ENCODE results near the gene EPHA6.

Gene EPHA6
- total RNA-seq: 0.09 to 0.54 (median 0.33) reads per million in 4 experiments

DNA sequence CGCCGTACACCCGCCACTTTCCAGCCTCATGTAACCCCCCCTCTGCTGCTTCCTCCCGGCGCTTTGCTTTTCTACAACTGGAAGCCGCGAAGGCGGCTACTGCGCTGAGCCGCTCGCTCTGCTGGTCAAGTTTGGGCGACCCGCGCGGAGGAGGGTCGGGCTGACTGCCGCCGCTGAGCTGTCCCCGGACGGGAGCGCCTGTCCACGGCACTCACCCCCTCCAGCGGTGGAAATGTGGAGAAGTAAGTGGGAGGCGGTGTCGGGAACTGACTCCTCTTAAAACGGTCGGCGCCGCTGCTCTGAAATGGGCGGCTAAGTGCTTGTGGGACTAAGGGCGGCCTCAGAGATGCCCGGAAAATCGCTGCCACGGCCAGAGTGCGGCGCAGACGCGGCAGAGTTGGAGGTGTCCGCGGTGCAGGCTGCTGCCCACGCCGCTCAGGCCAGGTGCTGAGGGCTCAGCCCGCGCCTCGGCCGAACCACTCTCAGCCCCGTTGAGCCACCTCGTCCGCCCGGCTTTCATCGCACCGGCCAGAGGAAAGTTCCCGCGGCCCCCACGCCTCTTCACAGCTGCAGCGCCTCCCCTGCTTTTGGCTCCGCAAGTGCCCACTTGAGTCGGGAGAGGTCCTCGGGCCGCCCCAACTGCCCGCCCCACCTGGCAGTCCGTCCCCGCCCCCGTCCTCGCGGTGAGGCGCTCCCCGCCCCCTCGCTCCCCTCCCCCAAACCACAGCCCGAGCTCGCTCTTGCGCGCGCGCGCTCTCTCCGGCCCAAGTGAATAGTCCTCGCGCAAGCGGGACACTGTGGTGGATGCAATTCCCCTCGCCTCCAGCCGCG, at the start of gene EPHA6:
EPHA6 (plus strand) TSS at position 775 of the 831 bp plus-strand sequence.
- DNase-seq: no peak

DNA sequence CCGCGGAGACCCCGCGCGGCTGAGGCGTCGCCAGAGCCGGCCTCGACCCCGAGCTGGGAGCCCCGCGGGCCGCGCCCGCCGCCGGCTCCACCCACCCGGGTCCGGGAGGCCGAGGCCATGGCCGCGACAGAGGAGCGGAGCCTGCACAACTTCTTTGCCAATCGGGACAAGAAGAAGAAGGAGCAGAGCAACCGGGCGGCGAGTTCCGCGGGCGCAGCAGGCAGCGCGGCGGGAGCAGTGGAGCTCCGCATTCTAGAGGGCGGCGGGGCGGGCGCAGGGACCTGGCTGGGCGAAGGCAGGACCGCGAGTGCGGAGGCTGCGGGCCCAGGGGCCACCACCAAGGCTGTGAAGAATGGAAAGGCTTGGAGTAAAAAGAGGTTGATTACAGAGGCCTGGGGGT, 37.6 kb upstream of the EPHA6 start:
- DNase-seq: no peak

GRCh38 chr3:96779810-96780209, 34.6 kb upstream of the EPHA6 start:
- DNase-seq: no peak

- no peak for DNase-seq
Observed at GRCh38 chr3:96796101-96796500, 18.3 kb upstream of the EPHA6 start.

- no peak for DNase-seq
Observed at GRCh38 chr3:96803870-96804269, 10.5 kb upstream of the EPHA6 start.

DNA sequence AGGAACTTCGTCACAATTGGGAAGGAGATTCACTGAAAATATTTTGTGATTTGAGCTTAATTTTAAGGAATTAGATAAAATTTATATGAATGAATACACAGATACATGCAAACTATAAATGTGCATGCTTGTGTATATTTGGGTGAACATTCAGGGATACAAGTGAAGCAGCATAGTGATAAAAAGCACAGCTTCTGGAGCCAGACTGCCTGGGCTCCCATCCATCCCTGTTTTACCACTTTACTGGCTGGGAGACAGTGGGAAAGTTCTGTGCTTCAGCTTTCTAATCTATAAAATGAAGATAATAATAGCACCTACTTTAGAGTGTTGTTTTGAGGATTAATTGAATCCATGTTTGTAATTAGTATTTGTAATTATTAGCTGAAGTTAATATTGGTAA, 8.1 kb upstream of the EPHA6 start:
- no peak for DNase-seq

DNA sequence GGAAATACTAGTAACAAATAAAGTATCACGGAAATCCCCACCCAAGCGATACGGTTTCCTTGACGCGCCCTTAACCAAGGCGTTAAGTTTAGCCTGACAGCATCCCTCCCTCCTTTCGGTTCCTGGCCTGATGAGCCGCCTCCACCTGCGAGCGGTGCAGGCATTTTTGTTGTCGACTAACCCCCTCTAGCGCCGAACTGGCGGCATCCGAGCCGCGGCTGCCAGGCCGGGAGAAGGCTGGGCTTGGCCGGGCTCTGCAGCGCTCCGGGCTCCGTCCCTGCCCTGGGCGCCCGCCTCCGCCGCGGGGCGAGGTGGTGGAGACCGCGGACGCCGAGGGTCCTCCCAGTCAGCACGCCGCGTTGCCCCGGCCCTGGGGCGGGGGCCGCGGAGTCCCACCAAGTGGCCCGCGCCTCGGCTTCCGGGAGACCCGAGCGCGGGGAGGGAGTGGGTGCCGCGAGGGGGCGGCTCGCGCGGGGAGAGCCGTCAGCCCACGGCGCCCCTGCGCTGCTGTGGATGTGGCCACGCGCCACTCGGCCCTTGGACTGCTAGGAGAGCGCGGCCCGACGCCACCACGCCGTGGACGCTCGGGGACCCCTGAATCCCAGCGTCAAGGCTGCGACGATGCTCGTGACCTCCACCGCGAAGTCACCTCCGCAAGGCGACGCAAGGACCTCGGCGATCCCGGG, 1.1 kb upstream of the EPHA6 start:
- DNase-seq: no peak

DNA sequence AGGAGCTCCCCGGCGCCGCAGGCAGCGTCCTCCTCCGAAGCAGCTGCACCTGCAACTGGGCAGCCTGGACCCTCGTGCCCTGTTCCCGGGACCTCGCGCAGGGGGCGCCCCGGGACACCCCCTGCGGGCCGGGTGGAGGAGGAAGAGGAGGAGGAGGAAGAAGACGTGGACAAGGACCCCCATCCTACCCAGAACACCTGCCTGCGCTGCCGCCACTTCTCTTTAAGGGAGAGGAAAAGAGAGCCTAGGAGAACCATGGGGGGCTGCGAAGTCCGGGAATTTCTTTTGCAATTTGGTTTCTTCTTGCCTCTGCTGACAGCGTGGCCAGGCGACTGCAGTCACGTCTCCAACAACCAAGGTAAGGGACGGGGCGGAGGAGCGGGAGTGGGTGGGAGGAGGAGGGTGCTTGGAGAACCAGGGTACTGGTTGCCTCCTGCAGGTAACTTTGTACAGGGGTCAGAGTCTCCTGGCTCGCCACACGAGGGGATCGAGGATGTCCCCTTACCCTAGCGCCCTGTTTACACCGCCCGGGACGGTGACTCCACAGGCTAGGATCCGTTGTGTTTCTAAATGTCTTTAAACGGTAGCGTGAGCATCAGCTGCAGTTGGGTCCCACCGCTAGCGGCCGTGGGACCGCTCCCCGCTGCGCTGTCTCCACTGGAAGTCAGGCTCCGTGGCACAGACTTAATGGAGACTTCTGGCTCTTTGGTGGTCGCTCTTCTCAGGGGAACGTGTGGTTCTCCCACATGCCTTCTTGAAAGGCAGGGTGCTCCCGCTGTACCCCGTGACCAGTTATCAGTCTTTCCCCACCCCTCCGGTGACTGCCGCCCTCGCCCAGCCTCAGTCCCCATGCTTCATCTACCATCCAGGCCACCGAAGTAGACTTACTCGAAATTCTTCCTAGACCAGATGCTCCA, 515 bp downstream of the EPHA6 start:
- DNase-seq: no peak

- DNase-seq: no peak
Observed at GRCh38 chr3:96831175-96831574, 16.8 kb downstream of the EPHA6 start.

DNA sequence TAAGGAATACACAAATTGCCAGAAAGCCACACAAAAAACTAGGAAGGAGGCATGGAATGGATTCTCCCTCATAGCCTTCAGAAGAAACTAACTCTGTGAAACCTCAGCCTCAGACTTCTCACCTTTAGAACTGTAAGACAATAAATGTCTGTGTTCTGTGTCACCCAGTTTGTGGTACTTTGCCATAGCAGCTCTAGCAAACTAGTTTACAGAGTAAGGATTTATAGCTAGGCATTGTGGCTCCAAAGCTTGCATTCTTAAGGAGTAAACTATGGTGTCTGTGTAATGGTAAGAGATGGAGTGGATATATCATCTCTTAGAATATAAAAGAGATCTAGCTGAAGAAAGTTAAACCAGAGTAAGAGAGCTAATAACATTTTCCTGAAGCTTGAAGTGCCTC, 18.9 kb downstream of the EPHA6 start:
- DNase-seq: no peak

- no peak for DNase-seq
Observed at GRCh38 chr3:96836153-96836915, 21.9 kb downstream of the EPHA6 start.

DNA sequence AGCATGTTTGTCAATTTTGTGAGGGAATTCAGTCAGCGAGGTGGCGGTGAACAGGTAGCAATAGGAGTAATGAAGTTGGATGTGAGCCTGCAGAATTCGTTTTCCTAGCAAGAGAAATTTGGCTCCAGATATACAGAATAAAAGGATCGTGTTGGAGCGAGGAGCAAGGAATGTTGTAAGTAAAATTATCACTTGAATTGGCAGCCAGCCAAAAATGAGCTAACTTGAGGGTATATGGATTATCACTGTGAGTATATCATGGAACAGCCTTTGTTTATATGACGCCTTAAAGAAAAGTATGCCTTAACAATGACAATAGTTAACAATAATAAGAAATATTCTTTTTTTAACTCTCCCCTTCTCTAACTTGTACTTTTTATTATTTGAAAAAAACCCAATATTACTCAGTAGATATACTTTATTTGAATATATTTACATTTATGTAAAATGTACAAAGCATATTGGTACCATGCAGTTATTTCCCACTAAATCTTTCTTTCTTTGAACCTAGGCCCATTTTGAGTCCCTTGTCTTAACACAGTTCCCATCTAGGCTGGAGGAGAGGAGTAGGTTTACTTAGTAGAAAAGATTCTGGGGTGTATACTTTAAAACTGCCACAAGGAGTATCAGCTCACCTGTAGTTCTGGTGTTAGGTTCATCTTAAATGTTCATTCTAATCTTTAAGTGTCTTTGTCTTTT, 29.3 kb downstream of the EPHA6 start:
- no peak for DNase-seq

DNA sequence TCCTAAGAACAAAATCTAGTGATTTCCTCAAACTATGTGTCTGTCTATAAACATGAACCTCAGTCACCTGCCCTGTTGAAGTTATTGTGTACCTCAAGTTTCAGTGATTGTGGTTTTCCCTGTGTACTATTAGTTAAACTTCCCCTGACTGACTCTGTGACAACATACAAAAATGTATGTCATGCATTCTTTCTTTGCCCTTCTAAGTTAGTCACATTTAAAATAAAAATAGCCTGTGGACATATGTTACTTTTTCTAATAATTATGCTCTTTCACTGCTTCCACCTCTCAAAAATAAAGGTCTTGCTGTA, 29.8 kb downstream of the EPHA6 start:
- no peak for DNase-seq

DNA sequence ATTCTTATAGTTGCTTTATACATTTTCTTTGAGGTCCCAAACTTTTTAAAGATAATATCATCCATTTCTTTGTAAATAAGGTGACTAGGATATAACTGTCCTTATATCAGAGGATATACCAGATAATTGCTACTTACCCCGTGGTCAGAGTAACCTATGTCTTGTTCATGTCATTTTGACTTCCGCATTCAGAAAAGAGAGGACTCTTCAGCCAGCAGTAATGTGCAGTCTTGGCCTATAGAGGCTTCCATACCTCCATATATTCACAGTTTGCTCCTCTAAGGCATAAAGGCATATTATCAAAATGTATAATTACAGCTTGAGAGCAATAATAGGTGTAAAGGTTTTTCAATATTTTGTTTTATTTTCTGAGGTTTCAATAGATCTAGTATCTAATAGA, 38.5 kb downstream of the EPHA6 start:
- no peak for DNase-seq

GRCh38 chr3:96860882-96861281, 46.5 kb downstream of the EPHA6 start:
- DNase-seq: no peak

GRCh38 chr3:96863129-96863740, 48.8 kb downstream of the EPHA6 start:
- DNase-seq: no peak

DNA sequence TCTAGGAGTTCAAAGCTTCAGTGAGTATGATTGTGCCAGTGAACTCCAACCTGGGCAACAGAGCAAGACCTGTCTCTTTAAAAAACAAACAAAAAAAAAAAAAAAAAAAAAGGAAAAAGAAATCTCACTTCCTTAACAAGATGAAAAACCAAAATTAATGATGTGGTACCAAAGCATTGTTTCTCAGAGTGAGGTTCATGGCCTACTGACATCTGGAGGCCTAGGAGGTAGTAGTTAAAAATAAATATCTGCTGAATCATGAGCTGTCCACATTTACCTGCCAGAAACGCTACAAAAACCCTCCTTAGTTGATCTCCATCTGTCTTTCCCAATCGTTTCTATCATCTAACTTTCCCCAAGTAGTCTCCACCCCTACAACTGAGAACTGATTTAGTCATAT, 51.2 kb downstream of the EPHA6 start:
- no peak for DNase-seq

- DNase-seq: no peak
Observed at GRCh38 chr3:96869316-96869715, 54.9 kb downstream of the EPHA6 start.

- DNase-seq: no peak
Observed at GRCh38 chr3:96877510-96877909, 63.1 kb downstream of the EPHA6 start.

GRCh38 chr3:96900031-96900430, 85.6 kb downstream of the EPHA6 start:
- no peak for DNase-seq

DNA sequence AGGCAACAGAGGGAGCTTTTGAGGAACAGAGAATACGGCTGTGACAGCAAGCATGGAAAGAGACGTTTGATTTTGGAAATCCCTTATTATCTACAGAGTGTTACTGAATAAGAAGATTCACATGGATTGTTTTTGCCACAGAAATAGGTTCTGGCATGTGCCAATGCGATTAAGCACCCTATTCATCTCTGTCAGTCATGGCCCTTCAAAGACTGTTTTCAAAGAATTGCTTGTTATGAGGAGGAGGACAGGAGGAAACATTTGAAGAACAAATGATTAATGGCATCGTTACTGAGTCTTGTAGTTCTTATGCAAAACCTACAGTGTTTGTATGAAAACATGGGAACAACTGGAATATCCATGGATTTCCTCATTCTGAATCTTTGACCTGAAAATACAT, 86.2 kb downstream of the EPHA6 start:
- DNase-seq: no peak

DNA sequence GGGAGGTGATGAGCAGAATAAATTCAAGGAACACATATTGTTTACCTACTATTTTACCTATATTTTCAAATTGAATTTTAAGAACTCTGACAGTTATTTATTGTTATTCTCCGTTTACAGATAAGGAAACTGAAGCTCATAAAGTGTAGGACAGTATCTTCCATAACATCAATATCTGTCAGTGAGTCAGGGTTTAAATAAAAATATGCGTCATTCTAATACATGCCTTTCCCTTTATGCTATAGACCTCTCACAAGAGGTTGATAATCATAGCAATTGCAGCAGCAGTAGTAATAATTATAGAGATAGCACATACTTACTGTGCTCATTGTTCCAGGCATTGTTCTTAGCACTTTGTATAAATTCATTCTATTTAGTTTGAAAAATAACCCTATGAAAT, 101.1 kb downstream of the EPHA6 start:
- DNase-seq: no peak
